Activated naive CD4-positive, alpha-beta T cell treated with Interleukin-2 at 50 U/mL for 16 hours (primary cell): ENCODE measurements around the gene NEURL2.
"Not testable (repeated sequence)": the region's sequence is repeated elsewhere in the genome, so short reads cannot be mapped to it uniquely, and the experiment has no call there.

Experiments used
- DNase-seq: peaks from one replicate; pipeline ENCODE4 v3.0.0-alpha.2; 2020

The NEURL2 gene

DNA sequence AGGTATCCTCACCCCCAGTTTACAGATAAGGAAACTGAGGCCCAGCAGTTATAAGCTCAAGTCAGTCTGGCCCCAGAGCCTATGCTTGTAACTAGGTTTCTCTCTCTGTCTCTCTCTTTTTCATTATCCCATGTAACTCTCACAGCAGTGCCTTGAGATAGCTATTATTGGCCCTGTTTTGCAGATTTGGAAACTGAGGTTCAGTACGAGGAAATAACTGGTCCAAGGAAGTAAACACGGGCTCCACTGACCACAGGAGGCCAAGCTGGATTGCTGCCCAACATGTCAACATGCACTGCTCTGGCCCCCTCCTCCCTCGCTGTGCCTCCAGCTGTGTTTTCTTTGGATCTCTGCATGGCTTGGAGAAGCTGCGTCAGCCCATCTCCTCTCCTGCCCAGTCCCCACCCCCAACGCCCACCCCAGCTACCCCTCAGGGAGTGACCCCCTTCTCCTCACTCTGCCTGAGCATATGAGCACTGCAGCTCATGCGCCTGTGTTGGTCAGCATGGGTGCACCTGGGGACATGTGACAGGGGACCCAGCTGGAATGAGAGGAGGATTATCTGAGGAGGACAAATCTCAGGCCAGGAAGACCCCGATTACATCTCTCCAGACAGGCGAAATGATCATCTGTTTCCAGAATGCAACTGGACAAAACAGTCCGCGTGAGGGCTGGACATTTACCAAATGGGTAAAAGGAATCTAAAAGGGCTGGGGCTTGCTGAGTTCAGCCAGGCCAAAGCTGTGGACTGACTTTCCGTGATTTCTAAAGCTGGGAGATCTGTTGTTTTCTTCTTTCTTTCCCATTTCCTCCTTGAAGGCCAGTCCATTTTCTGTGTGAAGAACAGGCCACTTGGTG lies 28.8 kb upstream of the NEURL2 start:
- DNase-seq: no peak

DNA sequence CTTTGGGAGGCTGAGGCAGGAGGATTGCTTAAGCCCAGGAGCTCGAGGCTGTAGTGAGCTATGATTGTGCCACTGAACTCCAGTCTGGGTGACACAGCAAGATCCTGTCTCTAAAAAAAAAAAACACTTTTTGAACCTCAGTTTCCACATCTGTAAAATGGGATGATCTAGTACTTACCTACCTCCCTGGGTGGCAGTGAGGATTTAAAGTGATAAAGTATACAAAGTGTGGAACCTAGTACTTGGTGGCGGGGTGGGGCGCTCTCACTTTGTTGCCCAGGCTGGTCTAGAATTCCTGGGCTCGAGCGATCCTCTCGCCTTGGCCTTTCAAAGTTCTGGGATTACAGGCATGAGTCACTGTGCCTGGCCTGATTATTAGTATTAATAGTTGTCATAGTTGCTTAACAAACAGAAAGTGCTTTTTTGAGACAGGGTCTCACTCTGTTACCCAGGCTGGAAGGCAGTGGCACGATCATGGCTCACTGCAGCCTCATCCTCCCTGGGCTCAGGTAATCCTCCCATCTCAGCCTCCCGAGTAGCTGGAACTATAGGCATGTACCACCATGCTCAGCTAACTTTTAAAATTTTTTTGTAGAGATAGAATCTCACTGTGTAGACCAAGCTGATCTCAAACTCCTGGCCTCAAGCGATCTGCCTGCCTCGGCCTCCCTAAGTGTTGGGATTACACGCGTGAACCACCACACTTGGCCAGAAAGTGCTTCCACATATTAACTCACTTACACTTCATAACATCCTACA lies 27.9 kb upstream of the NEURL2 start:
- no peak for DNase-seq

DNA sequence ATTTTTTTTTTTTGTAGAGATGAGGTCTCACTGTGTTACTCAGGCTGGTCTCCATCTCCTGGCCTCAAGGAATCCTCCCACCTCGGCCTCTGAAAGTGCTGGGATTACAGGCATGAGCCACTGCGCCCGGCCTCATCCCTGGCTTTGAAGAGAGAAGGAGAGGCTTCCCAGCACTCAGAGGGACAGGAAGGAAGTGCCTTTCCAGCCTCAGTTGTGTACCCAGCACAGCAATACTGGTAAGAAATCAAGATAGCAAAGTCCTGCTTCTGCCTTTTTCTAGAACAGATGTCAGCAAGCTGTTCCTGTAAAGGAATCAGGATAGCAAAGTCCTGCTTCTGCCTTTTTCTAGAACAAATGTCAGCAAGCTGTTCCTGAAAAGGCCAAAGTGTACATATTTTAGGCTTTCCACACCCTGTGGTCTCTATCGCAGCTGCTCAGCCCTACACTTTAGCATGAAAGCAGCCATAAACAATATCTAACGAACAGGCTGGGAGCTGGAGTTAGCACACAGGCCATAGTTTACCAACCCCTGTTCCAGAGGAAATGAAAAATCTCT lies 27.3 kb upstream of the NEURL2 start:
- DNase-seq: no peak

DNA sequence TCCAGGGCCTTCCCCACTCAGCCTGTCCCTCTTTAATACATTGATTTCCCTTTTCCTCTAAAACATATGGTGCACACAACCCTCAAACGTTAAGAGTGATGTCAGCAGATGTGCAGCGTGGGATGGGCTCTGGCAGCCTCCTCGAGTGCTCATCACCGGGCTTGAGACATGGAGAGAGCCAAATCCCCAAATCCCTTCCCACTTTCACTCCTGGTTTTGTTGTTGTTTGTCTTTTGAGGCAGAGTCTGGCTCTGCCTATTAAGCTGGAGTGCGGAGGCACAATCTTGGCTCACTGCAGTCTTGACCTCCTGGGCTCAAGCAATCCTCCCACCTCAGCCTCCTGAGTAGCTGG lies 26.8 kb upstream of the NEURL2 start:
- DNase-seq: no peak

DNA sequence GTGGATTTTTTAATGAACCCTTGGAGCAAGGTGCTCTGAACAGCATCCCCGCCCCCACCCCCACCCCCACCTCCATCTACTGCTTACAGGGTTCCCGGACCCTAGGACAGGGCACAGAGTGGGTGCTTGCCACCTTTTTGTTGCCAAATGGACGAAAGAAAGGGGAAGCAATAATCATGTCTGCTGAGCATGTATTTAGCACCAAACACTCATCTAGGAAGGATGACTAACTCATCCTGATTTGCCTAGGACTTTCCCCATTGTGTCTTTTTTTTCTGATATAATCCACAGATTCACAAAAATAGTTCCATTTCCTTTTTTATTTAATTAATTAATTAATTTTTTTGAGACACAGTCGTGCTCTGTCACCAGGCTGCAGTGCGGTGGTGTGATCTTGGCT lies 22.1 kb upstream of the NEURL2 start:
- no peak for DNase-seq

DNA sequence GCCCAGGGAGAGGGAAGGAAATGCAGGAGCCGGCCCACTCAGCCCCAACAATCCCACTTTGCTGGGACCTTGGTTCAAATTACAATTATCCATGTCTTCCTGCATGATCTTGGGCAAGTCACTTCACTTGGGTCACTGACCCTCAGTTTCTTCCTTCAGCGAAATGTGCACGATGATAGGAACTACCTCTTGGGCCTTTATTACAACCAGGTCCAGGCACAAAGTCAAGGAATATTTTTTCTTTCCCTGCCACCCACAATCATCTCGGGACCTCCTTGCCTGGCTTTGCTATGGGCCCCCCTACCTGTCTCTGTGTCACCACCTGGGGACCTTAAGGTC lies 21.3 kb upstream of the NEURL2 start:
- no peak for DNase-seq

DNA sequence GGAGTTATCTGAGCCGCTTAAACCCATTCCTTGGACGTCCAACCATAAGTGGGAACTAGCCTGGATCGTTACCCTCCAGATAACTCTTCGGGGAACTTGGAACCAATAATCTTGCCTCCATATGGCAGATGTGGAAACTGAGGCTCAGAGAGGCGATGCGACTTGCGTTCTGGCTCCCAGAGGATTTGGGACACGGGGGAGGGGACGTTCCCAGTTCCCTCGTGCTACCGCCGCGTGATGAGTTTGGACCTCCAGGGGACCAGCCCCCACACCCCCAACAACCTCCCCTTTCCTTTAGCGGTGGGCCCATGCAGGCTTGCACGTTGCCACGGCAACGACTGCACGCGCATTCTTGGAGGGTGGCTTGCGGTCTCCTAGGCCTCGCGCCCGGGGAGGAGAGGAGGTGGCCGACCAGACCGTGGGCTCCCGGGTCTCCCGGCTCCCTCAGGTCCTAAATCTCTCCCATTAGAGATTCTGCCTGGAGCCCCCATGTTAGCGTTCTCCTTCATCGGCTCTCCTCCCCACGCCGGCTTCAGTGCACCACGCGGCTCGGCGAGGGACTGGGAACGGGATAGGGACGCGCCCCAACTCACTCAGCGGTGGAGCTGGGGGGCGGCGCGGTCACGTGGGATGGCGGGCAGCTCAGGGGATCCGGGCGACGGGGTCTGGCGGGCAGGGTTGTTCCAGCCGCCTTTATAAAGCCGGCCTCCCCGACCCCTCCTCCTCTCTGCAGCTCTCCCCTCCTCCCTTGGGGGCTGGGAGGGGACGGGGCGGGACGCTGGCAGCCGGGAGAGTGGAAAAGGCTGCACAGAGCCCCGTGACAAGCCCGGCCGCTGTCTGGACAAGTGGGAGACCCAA lies 20.7 kb upstream of the NEURL2 start, which contains the start of gene PLTP:
PLTP (minus strand) TSS at position 670 of the 858 bp plus-strand sequence. CDS start 703 bp downstream, outside the sequence.
- peak; percentile 26 for DNase-seq

DNA sequence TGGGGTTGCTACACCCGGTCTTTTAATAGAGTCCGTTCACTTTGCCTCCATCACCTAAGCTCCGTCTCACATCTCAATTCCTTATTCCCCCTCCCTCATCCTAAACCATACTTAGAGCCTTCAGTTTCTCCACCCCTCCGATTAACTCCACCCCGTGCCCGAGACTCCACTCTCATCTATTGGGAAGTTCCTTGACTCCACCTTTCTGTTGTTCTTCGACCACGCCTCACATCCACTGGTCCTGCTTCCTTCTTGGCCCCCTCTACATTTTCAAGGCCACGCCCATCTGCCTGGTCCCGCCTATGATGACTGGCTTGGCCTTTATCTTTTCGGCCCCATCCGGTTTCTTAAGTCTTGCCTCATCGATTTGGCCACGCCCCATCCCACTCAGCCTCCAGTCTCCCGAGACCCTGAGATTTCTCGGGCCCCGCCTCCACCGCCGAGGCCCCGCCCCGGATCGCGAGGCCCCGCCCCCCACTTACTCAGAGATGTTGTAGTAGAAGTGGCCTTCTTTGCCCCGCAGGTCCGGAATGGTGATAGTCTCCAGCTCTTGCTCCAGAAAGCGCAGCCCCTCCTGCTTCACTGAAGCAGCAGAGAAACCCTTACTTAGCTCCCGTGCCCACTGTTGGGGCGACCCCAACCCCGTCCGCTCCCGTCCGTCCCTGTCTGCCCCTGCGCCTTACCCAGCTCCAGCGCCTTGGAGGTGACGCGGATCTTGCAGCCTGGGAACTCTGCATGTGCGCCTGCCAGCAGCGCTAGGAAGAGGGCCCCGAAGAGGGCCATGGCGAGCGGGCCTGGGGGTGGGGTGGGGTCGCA lies 19.9 kb upstream of the NEURL2 start:
- peak; percentile 94 for DNase-seq

DNA sequence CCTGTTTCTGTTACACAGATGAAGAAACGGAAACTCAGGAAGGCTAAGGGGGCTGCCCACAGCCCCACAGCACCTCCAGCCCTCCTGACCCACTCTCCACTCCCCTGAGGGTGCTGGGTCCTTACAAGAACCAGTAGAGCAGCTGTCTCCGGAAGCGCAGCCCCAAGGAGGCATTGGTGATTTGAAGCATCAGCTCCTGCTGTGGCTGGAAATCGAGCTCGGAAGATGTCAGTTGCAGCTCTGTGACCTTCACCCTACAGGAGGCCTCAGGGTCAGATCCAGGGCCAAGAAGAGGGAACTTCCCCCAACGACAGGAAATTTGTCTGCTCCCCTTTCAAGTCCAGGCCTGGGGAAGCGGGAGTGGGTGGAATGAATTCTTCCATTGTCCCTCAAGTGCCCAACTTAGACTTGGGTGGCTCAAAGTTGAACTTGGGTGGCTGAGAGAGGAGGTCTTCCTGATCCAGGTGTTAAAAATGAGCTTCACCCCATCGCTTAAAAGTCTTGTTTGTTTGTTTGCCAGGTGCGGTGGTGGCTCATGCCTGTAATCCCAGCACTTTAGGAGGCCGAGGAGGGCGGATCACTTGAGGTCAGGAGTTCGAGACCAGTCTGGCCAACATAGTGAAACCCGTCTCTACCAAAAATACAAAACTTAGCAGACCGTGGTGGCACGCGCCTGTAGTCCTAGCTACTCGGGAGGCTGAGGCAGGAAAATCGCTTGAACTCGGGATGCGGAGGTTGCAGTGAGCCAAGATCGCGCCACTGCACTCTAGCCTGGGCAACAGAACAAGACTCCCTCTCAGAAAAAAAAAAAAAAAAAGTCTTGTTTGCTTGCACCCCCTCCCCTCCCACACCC lies 19.0 kb upstream of the NEURL2 start:
- no peak for DNase-seq

DNA sequence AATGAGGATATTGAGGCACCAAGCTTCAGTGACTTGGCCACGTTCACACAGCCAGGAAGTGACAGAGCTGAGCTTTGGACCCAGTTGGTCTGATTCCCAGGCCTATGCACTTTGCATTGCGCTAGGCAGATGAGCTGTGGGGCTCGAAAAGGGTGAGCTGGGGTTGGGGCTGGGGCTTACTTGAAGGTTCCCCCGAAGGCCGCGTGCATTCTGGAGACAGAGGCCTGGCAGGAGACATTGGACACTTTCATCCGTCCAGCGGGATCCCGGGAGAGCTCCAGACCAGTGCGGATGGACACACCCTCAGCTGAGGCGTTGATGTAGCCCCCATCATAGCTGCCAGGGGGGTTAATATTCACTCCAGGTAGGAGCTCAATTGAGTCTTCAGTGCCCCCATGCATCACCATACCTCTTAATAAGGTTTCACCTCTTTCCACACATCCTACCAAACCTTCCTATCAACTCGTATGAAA lies 18.4 kb upstream of the NEURL2 start:
- no peak for DNase-seq

DNA sequence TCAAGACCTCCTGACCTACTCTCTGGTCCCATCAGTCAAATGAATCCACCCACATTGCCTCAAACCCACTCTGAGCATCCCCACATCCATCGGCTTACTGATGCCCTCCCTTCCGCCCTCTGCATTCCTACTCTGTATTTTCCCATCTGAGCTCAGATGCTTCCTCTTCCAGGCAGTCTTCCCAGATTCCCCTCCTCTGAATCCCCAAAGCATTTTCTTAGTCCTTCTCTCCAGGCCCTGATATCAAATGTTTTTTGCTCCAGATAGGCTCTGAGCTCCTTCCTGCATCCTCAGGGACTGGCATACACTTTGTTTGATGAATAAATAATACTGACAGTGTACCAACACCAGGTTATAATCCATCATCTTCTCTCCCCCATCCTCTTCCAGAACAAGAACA lies 17.1 kb upstream of the NEURL2 start:
- DNase-seq: no peak

DNA sequence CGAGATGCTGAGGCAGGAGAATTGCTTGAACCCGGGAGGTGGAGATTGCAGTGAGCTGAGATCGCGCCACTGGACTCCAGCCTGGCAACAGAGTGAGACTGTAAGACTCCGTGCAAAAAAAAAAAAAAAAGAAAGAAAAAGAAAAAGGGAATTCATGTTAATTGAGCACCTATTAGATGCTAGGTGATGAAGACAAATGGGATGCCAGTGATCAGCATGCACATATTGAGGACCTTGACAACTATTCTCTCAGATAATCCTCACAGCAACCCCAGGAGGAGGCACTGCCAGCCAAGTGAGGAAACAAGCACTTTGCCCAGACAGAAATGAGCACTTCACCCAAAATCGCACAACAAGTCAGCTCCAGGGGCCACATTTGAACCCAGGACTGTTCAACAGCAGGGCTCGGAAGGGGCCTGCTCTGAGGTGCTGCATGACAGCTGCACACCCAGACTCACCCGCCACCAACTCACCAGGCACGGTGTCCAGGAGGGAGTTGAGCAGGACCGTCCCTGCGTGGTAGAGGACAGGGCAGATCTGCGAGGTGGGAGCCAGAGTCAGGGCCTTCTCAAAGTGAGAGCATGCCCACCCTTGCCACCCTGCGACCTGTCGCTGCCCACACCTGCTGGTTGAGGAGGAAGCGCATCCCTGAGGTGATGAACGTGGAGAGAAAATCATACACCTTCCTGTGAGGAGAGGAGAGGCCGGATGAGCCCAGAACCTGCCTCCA lies 16.4 kb upstream of the NEURL2 start:
- DNase-seq: no peak

DNA sequence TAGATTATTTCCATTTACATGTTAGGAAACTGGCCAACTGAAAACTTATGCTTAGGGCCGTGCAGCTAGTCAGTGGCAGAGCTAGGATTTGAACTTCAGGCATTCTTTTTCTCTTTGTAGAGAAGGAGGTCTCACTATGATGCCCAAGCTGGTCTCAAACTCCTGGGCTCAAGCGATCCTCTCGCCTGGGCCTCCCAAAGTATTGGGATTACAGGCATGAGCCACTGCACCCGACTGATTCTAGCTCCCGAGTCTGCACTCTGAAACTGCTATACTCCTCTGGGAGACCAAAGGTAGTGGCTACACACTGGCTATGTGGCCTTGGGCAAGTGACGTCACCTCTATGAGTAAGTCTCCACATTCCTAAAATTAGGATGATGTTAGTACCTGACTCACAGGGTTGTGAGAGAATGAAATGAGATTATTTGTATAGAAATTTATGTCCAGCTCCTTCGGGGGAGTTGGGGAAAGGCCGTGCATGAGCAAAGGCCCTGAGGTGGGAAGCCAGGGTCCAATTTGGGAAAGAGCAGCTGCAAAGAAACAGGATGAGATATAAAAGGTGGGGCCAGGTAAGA lies 14.6 kb upstream of the NEURL2 start:
- no peak for DNase-seq

DNA sequence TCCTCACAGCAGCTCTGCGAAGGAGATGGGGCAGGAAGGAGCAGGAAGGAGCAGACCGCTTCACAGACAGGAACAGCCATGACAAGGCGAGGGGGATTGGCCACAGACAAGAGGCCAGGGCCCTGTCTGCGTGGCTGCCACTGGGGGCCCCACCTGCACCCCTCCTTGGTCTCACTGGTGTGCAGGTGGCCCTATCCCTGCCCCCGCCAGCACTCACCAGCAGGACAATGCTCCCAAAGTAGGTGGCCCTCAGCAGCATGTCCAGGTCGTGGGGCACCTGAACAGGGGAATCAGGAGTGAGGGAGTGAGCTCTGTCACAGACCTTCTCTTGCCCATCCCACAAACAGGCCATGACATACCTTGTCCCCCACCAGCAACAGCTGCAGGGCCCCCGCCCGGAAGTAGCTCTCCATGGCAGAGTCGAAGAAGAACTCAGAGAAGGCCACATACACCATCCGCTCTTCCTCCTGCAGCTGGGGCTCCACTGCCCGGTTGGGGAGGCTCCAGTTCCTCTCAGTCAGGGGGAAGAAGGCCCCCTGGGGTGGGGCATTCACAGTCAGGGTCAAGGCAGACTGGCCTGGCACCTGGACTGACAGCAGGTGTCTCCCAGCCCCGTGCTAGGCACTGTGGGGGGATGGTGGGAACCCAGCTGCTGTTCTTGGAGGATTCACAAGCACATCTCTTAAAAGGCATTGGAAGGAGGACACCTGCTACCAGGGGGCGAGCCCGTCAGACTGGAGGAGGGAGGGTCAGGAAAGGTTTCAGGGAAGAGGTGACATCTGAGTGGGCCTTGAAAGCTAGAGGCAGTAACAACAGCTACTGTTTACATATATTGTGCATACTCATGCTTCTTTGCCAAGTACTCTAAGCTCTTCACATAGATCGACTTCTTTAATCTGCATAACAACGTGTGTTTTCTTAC lies 13.8 kb upstream of the NEURL2 start:
- DNase-seq: no peak

DNA sequence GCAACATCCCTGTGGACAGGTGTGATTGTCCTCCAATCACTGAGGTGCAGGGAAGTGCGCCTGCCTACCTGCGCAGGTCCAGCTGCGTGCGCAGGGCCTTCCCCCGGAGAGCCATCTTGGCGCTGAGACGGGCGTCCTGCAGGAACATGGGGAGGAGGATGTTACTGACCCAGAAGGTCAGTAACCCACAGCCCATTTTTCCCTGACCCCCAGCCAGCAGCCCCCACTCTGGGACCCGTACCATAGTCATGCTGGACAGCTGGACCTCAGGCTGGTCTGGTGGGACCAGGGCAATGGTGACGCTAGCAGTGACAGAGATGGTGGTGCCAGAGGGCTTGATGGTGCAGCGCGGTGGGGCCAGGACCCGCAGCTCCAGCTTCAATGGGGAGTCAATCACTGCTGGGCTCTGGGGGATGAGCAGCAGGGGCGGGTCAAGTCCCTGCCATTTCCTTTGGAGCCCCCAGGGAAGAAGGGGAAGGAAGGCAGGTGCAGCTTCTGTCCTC lies 11.2 kb upstream of the NEURL2 start:
- no peak for DNase-seq

DNA sequence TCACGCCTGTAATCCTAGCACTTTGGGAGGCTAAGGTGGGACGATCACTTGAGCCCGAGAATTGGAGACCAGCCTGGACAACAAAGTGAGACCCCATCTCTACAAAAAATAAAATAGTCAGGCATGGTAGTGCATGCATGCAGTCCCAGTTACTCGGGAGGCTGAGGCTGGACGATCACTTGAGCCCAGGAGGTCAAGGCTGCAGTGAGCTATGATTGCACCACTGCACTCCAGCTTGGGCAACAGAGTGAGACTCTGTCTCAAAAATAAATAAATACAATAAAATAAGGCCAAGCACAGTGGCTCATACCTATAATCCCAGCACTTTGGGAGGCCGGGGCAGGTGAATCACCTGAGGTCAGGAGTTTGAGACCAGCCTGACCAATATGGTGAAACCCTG lies 10.3 kb upstream of the NEURL2 start:
- DNase-seq: not testable (repeated sequence)

DNA sequence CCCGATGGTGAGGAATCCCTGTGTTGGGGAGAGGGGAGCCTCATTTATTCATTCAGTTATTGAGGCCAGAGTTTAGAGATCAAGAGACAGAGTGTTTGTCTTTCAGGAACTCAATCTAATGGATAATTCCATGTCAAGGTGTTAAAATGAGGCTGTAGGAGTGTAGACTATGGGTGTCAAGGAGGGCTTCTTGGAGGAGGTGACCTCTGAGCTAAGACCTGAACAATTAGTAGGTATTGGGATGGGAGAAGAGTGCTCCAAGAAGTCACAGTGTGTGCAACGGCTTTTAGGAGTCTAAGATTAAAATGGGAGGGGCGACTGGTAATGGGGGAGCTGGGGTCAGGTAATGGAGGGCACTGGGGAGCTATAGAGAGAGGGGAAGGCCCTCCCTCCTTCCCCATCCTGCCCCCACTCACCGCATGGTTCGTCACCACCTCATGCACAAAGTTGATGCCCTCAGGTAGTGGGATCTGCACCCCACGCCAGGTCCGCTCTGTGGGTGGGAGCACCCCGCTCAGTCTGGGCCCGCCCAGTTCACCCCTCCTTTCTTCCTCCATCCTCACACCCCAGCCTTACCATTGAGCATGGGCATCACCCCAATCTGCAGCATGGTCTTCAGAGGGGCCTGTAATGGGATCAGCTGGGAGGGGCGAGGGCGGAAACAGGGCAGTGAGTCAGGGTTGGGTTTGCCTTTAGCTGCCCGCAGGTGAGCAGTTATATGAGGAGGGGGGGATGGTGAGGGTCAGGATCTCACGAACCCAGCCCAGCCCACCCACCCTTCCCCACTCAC lies 8.2 kb upstream of the NEURL2 start:
- DNase-seq: no peak

DNA sequence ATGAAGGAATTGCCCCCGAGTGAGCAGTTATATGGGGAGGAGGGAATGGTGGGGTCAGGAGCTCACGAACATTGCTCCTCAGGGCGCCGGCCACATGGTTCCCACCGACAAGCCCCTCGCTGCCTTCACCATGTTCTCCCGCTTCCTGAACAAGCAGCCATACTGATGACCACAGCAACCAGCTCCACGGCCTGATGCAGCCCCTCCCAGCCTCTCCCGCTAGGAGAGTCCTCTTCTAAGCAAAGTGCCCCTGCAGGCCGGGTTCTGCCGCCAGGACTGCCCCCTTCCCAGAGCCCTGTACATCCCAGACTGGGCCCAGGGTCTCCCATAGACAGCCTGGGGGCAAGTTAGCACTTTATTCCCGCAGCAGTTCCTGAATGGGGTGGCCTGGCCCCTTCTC lies 7.3 kb upstream of the NEURL2 start:
- no peak for DNase-seq
